ENCODE data around the gene DLG5. TPM values are rescaled to one million over a fixed set of nuclear protein-coding genes. Genes with fewer than 3 reads are reported as not detected.
"Not testable (repeated sequence)": the region's sequence is repeated elsewhere in the genome, so short reads cannot be mapped to it uniquely, and the experiment has no call there.

Gene DLG5
- total RNA-seq, 1 donor from 2014 or later: 31.3 TPM

- DNase-seq (ENCODE audit: low spot score) (no peak), ATAC-seq (no peak)
- intact Hi-C loops (cut with DNase I): no loop called here
These were observed 134.4 kb downstream of the DLG5 start for GRCh38 chr10:77792155-77792554.

GRCh38 chr10:77791506-77791905, 135.0 kb downstream of the DLG5 start:
- DNase-seq (ENCODE audit: low spot score) (no peak), ATAC-seq (no peak)
- intact Hi-C loops (cut with DNase I): no loop called here

- no peak for ATAC-seq
- intact Hi-C loops (cut with DNase I): no loop called here
- DNase-seq (ENCODE audit: low spot score): no peak
These were observed 136.7 kb downstream of the DLG5 start for GRCh38 chr10:77789861-77790260.

GRCh38 chr10:77789016-77789415, 137.5 kb downstream of the DLG5 start:
- ATAC-seq: no peak
- intact Hi-C loops (cut with DNase I): no loop called here
- DNase-seq (ENCODE audit: low spot score): no peak

- intact Hi-C loops (cut with DNase I): no loop called here
- DNase-seq (ENCODE audit: low spot score) (no peak), ATAC-seq (no peak)
These were observed 138.0 kb downstream of the DLG5 start for GRCh38 chr10:77788496-77789010.

- no peak for DNase-seq (ENCODE audit: low spot score)
These were observed 139.1 kb downstream of the DLG5 start for GRCh38 chr10:77787440-77787839.

GRCh38 chr10:77784856-77785255, 141.7 kb downstream of the DLG5 start:
- DNase-seq (ENCODE audit: low spot score) (no peak), ATAC-seq (no peak)
- intact Hi-C loops (cut with DNase I): no loop called here

More at GRCh38 chr10:77787440-77787839, 139.1 kb downstream of the DLG5 start:
- ATAC-seq: no peak
- intact Hi-C loops (cut with DNase I): no loop called here

GRCh38 chr10:77782328-77783061, 144.1 kb downstream of the DLG5 start:
- intact Hi-C loops (cut with DNase I): no loop called here
- ATAC-seq (no peak), DNase-seq (ENCODE audit: low spot score) (no peak)

GRCh38 chr10:77781451-77782327, 144.9 kb downstream of the DLG5 start:
- ATAC-seq (no peak), DNase-seq (ENCODE audit: low spot score) (no peak)

GRCh38 chr10:77780180-77780579, 146.4 kb downstream of the DLG5 start:
- DNase-seq (ENCODE audit: low spot score) (no peak), ATAC-seq (no peak)
- intact Hi-C loops (cut with DNase I): no loop called here

More at GRCh38 chr10:77781451-77782327, 144.9 kb downstream of the DLG5 start:
- intact Hi-C loops (cut with DNase I): no loop called here

- ATAC-seq (no peak), DNase-seq (ENCODE audit: low spot score) (no peak)
- intact Hi-C loops (cut with DNase I): no loop called here
These were observed 150.1 kb downstream of the DLG5 start for GRCh38 chr10:77776487-77776886.

GRCh38 chr10:77774940-77775391, 151.6 kb downstream of the DLG5 start:
- DNase-seq (ENCODE audit: low spot score): no peak
- intact Hi-C loops (cut with DNase I): no loop called here
- no peak for ATAC-seq

GRCh38 chr10:77773631-77774426, 152.7 kb downstream of the DLG5 start:
- intact Hi-C loops (cut with DNase I): no loop called here
- no peak for DNase-seq (ENCODE audit: low spot score)
- no peak for ATAC-seq

- intact Hi-C loops (cut with DNase I); ATAC-seq; DNase-seq (ENCODE audit: low spot score): not testable (repeated sequence)
These were observed 153.5 kb downstream of the DLG5 start for GRCh38 chr10:77772852-77773600.

GRCh38 chr10:77771851-77772250, 154.7 kb downstream of the DLG5 start:
- intact Hi-C loops (cut with DNase I): no loop called here
- no peak for DNase-seq (ENCODE audit: low spot score)
- no peak for ATAC-seq

GRCh38 chr10:77771450-77771849, 155.1 kb downstream of the DLG5 start:
- DNase-seq (ENCODE audit: low spot score): no peak
- no peak for ATAC-seq
- intact Hi-C loops (cut with DNase I): no loop called here

GRCh38 chr10:77770868-77771175, 155.7 kb downstream of the DLG5 start:
- ATAC-seq: no peak
- intact Hi-C loops (cut with DNase I): no loop called here
- DNase-seq (ENCODE audit: low spot score): no peak

GRCh38 chr10:77770081-77770867, 156.3 kb downstream of the DLG5 start:
- DNase-seq (ENCODE audit: low spot score): no peak
- ATAC-seq: no peak
- intact Hi-C loops (cut with DNase I): no loop called here
